KMS-11 (cell line): Measurements from ENCODE around the gene NEK1.
"Not testable (repeated sequence)": the region's sequence is repeated elsewhere in the genome, so short reads cannot be mapped to it uniquely, and the experiment has no call there.

Source experiments
- H2AFZ ChIP-seq: fragments of 200-600 bp; sonication (generic); 2 replicates; pipeline ENCODE4 v1.6.1; 2016; ENCODE audit warnings: antibody characterized with exemption, mixed run types, low read depth
- H3K27ac ChIP-seq: fragments of 200-600 bp; sonication (generic); 2 replicates; pipeline ENCODE4 v1.6.1; 2016; ENCODE audit warnings: mild to moderate bottlenecking, mixed run types
- H3K27me3 ChIP-seq: fragments of 200-600 bp; sonication (generic); 2 replicates; pipeline ENCODE4 v1.6.1; 2017; ENCODE audit warnings: mild to moderate bottlenecking, low read depth, mixed run types, moderate library complexity; ENCODE audit not compliant: insufficient read depth
- H3K36me3 ChIP-seq: fragments of 200-600 bp; sonication (generic); 2 replicates; pipeline ENCODE4 v1.6.1; 2017; ENCODE audit warnings: mild to moderate bottlenecking, mixed run types; ENCODE audit not compliant: insufficient read depth
- H3K4me1 ChIP-seq: fragments of 200-600 bp; sonication (generic); 2 replicates; pipeline ENCODE4 v1.6.1; 2016; ENCODE audit warnings: mild to moderate bottlenecking, low read depth, mixed run types; ENCODE audit not compliant: poor library complexity, severe bottlenecking
- H3K4me2 ChIP-seq: fragments of 200-600 bp; sonication (generic); 2 replicates; pipeline ENCODE4 v1.7.0; 2016; ENCODE audit warnings: mild to moderate bottlenecking, mixed run types
- H3K4me3 ChIP-seq: fragments of 200-600 bp; sonication (generic); IDR thresholded peaks from 2 replicates; pipeline ENCODE4 v1.6.1; 2017; ENCODE audit warnings: low read depth, low read length, mixed read lengths; ENCODE audit not compliant: insufficient read depth
- H3K79me2 ChIP-seq: fragments of 200-600 bp; sonication (generic); 2 replicates; pipeline ENCODE4 v1.6.1; 2016; ENCODE audit warnings: low read depth, mixed run types; ENCODE audit not compliant: insufficient read depth
- H3K9ac ChIP-seq: fragments of 200-600 bp; sonication (generic); 2 replicates; pipeline ENCODE4 v1.6.1; 2016; ENCODE audit warnings: mild to moderate bottlenecking, mixed run types
- H4K20me1 ChIP-seq: fragments of 200-600 bp; sonication (generic); 2 replicates; pipeline ENCODE4 v1.6.1; 2016; ENCODE audit warnings: mild to moderate bottlenecking, mixed run types; ENCODE audit not compliant: insufficient read depth
- TF ChIP-seq, protein P1 (sequence below): fragments of 200-600 bp; sonication (generic); conservative IDR thresholded peaks from 2 replicates; pipeline ENCODE4 v1.6.1; 2017; ENCODE audit warnings: low read depth, mild to moderate bottlenecking, antibody characterized with exemption, low read length, moderate library complexity, mixed read lengths

The NEK1 gene

GRCh38 chr4:169437299-169438047 lies 174.9 kb downstream of the NEK1 start:
- H3K36me3 ChIP-seq: no peaks in the 10 kb centered on the region
- H3K9ac ChIP-seq: no peak overlapping the region
- no peak overlapping the region for H3K4me3 ChIP-seq
- H2AFZ ChIP-seq: no peak overlapping the region
- H3K79me2 ChIP-seq: no peaks in the 10 kb centered on the region
- H3K4me1 ChIP-seq: no peaks in the 10 kb centered on the region
- TF ChIP-seq, protein P1, sequence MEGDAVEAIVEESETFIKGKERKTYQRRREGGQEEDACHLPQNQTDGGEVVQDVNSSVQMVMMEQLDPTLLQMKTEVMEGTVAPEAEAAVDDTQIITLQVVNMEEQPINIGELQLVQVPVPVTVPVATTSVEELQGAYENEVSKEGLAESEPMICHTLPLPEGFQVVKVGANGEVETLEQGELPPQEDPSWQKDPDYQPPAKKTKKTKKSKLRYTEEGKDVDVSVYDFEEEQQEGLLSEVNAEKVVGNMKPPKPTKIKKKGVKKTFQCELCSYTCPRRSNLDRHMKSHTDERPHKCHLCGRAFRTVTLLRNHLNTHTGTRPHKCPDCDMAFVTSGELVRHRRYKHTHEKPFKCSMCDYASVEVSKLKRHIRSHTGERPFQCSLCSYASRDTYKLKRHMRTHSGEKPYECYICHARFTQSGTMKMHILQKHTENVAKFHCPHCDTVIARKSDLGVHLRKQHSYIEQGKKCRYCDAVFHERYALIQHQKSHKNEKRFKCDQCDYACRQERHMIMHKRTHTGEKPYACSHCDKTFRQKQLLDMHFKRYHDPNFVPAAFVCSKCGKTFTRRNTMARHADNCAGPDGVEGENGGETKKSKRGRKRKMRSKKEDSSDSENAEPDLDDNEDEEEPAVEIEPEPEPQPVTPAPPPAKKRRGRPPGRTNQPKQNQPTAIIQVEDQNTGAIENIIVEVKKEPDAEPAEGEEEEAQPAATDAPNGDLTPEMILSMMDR: no peak
- H4K20me1 ChIP-seq: no peaks in the 10 kb centered on the region
- H3K4me2 ChIP-seq: no peak overlapping the region
- no peak overlapping the region for H3K27ac ChIP-seq
- H3K27me3 ChIP-seq: no peaks in the 10 kb centered on the region

GRCh38 chr4:169436734-169437133 lies 175.6 kb downstream of the NEK1 start:
- Histone ChIP-seq H4K20me1 (no peaks in the 10 kb centered on the region), H3K79me2 (no peaks in the 10 kb centered on the region), H2AFZ (no peak overlapping the region), H3K27ac (no peak overlapping the region), H3K4me3 (no peak overlapping the region), H3K27me3 (no peaks in the 10 kb centered on the region), H3K4me1 (no peaks in the 10 kb centered on the region), H3K4me2 (no peak overlapping the region), H3K36me3 (no peaks in the 10 kb centered on the region), H3K9ac (no peak overlapping the region)
- TF ChIP-seq, protein P1: no peak

GRCh38 chr4:169428376-169428775 lies 184.0 kb downstream of the NEK1 start:
- H3K4me3 ChIP-seq: no peak overlapping the region
- TF ChIP-seq, protein P1: no peak
- H3K27ac ChIP-seq: no peak overlapping the region
- no peaks in the 10 kb centered on the region for H3K4me1 ChIP-seq
- H3K36me3 ChIP-seq: no peaks in the 10 kb centered on the region
- H3K79me2 ChIP-seq: no peaks in the 10 kb centered on the region
- H3K9ac ChIP-seq: no peak overlapping the region
- no peaks in the 10 kb centered on the region for H3K27me3 ChIP-seq
- no peak overlapping the region for H2AFZ ChIP-seq
- H3K4me2 ChIP-seq: no peak overlapping the region
- H4K20me1 ChIP-seq: no peaks in the 10 kb centered on the region

GRCh38 chr4:169427727-169428126 lies 184.7 kb downstream of the NEK1 start:
- H3K27me3 ChIP-seq, H3K9ac ChIP-seq, H3K4me2 ChIP-seq, H3K27ac ChIP-seq, H3K4me3 ChIP-seq, H4K20me1 ChIP-seq, H2AFZ ChIP-seq, H3K4me1 ChIP-seq, H3K79me2 ChIP-seq, H3K36me3 ChIP-seq: not testable (repeated sequence)

GRCh38 chr4:169420291-169420690 lies 192.1 kb downstream of the NEK1 start:
- Histone ChIP-seq H2AFZ (no peak overlapping the region), H3K36me3 (no peaks in the 10 kb centered on the region), H4K20me1 (no peaks in the 10 kb centered on the region), H3K4me2 (no peak overlapping the region), H3K4me3 (no peak overlapping the region), H3K27ac (no peak overlapping the region), H3K79me2 (no peaks in the 10 kb centered on the region), H3K27me3 (no peaks in the 10 kb centered on the region), H3K9ac (no peak overlapping the region), H3K4me1 (no peaks in the 10 kb centered on the region)
- TF ChIP-seq, protein P1: no peak
